Measurements from ENCODE around the gene TRIP4. TPM values are rescaled to one million over a fixed set of nuclear protein-coding genes. Genes with fewer than 3 reads are reported as not detected.

Gene TRIP4
- total RNA-seq, 1 experiment from 2014 or later = 12.9 TPM

DNA sequence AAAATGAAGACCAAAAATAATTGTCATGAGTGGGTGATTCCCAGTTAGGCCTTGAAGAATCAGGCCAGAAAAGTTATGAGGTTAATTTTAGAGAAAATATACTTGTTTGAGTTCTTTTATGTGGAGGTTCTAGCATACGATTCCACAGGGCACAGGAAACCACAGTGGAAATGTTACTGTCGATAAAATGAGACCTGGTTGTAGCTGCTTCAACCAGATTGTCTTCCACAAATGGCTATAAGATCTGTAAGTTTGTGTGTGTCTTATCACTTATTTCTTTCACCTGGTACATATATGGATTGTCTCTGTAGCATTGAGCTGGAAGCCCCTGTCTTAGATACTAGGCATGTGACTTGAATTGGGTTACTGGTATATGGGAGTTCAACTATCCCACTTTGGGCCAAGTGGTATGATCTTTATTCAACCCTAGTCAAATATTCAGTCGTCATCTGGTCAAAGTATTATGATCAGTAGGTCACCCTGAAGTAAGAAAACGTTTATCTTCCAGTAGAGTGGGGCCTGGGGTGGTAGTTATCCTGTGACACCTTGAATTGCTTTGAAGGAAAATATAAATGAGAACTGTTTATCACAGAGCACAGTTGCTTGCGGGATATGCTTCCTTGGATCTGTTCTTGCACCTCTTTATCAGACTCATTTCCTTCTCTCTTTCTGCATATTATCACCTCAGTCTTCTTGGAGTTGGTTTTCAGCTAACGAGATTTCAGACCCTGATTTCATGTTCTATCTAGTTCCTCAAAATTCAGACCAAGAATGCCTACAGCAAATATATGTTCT is 51.2 kb downstream of the TRIP4 start:
- no peak overlapping the region for H3K27ac Mint-ChIP-seq

DNA sequence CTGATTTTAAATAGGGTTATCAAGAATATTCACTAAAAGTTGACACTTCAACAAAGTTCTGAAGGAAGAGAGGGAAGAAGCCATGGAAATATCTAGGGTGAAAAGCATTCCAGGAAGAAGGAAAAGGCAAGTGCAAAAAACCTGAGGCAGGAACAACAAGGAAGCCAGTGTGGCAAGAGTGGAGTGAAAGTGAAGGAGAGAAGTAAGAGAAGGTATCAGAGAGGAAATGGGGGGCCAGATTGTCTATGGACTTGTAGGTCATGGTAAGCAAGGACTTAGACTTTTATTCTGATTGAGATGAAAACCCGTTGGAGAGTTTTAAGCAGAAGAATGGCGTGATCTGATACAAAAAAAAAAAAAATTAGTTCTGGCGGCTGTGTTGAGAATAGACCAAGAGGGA is 54.2 kb downstream of the TRIP4 start:
- ATAC-seq (no peak), DNase-seq (ENCODE audit: low spot score) (no peak)
- CTCF ChIA-PET = no interaction called here
- H3K27ac Mint-ChIP-seq = peak overlapping the region; percentile 73; the same call in 1 of the 2 replicates
- H3K36me3 Mint-ChIP-seq = no peaks in the 10 kb centered on the region
- H3K4me3 Mint-ChIP-seq = no peak overlapping the region
- H3K4me1 Mint-ChIP-seq = no peaks in the 10 kb centered on the region
- H3K9me3 Mint-ChIP-seq = no peaks in the 10 kb centered on the region
- no peaks in the 10 kb centered on the region for H3K27me3 Mint-ChIP-seq (ENCODE audit: low read depth)
- POLR2A ChIA-PET = no interaction called here
- TF ChIP-seq, protein P1, sequence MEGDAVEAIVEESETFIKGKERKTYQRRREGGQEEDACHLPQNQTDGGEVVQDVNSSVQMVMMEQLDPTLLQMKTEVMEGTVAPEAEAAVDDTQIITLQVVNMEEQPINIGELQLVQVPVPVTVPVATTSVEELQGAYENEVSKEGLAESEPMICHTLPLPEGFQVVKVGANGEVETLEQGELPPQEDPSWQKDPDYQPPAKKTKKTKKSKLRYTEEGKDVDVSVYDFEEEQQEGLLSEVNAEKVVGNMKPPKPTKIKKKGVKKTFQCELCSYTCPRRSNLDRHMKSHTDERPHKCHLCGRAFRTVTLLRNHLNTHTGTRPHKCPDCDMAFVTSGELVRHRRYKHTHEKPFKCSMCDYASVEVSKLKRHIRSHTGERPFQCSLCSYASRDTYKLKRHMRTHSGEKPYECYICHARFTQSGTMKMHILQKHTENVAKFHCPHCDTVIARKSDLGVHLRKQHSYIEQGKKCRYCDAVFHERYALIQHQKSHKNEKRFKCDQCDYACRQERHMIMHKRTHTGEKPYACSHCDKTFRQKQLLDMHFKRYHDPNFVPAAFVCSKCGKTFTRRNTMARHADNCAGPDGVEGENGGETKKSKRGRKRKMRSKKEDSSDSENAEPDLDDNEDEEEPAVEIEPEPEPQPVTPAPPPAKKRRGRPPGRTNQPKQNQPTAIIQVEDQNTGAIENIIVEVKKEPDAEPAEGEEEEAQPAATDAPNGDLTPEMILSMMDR (IDR thresholded peaks at IDR 0.05) = no peak
- TF ChIP-seq, protein P2, sequence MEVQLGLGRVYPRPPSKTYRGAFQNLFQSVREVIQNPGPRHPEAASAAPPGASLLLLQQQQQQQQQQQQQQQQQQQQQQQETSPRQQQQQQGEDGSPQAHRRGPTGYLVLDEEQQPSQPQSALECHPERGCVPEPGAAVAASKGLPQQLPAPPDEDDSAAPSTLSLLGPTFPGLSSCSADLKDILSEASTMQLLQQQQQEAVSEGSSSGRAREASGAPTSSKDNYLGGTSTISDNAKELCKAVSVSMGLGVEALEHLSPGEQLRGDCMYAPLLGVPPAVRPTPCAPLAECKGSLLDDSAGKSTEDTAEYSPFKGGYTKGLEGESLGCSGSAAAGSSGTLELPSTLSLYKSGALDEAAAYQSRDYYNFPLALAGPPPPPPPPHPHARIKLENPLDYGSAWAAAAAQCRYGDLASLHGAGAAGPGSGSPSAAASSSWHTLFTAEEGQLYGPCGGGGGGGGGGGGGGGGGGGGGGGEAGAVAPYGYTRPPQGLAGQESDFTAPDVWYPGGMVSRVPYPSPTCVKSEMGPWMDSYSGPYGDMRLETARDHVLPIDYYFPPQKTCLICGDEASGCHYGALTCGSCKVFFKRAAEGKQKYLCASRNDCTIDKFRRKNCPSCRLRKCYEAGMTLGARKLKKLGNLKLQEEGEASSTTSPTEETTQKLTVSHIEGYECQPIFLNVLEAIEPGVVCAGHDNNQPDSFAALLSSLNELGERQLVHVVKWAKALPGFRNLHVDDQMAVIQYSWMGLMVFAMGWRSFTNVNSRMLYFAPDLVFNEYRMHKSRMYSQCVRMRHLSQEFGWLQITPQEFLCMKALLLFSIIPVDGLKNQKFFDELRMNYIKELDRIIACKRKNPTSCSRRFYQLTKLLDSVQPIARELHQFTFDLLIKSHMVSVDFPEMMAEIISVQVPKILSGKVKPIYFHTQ (CRISPR knock-in tag; IDR thresholded peaks at IDR 0.05) = no peak
- no peak for TF ChIP-seq SOX15 (CRISPR knock-in tag; IDR thresholded peaks at IDR 0.05)
- no peak for TF ChIP-seq TP53 (CRISPR knock-in tag; IDR thresholded peaks at IDR 0.05)
- TF ChIP-seq, protein P3, sequence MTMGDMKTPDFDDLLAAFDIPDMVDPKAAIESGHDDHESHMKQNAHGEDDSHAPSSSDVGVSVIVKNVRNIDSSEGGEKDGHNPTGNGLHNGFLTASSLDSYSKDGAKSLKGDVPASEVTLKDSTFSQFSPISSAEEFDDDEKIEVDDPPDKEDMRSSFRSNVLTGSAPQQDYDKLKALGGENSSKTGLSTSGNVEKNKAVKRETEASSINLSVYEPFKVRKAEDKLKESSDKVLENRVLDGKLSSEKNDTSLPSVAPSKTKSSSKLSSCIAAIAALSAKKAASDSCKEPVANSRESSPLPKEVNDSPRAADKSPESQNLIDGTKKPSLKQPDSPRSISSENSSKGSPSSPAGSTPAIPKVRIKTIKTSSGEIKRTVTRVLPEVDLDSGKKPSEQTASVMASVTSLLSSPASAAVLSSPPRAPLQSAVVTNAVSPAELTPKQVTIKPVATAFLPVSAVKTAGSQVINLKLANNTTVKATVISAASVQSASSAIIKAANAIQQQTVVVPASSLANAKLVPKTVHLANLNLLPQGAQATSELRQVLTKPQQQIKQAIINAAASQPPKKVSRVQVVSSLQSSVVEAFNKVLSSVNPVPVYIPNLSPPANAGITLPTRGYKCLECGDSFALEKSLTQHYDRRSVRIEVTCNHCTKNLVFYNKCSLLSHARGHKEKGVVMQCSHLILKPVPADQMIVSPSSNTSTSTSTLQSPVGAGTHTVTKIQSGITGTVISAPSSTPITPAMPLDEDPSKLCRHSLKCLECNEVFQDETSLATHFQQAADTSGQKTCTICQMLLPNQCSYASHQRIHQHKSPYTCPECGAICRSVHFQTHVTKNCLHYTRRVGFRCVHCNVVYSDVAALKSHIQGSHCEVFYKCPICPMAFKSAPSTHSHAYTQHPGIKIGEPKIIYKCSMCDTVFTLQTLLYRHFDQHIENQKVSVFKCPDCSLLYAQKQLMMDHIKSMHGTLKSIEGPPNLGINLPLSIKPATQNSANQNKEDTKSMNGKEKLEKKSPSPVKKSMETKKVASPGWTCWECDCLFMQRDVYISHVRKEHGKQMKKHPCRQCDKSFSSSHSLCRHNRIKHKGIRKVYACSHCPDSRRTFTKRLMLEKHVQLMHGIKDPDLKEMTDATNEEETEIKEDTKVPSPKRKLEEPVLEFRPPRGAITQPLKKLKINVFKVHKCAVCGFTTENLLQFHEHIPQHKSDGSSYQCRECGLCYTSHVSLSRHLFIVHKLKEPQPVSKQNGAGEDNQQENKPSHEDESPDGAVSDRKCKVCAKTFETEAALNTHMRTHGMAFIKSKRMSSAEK (CRISPR knock-in tag; IDR thresholded peaks at IDR 0.05; ENCODE audit: borderline replicate concordance) = no peak
- TF ChIP-seq, protein P4, sequence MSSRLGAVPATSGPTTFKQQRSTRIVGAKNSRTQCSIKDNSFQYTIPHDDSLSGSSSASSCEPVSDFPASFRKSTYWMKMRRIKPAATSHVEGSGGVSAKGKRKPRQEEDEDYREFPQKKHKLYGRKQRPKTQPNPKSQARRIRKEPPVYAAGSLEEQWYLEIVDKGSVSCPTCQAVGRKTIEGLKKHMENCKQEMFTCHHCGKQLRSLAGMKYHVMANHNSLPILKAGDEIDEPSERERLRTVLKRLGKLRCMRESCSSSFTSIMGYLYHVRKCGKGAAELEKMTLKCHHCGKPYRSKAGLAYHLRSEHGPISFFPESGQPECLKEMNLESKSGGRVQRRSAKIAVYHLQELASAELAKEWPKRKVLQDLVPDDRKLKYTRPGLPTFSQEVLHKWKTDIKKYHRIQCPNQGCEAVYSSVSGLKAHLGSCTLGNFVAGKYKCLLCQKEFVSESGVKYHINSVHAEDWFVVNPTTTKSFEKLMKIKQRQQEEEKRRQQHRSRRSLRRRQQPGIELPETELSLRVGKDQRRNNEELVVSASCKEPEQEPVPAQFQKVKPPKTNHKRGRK (CRISPR knock-in tag; IDR thresholded peaks at IDR 0.05; ENCODE audit: borderline replicate concordance) = no peak
- TF ChIP-seq, protein P5, sequence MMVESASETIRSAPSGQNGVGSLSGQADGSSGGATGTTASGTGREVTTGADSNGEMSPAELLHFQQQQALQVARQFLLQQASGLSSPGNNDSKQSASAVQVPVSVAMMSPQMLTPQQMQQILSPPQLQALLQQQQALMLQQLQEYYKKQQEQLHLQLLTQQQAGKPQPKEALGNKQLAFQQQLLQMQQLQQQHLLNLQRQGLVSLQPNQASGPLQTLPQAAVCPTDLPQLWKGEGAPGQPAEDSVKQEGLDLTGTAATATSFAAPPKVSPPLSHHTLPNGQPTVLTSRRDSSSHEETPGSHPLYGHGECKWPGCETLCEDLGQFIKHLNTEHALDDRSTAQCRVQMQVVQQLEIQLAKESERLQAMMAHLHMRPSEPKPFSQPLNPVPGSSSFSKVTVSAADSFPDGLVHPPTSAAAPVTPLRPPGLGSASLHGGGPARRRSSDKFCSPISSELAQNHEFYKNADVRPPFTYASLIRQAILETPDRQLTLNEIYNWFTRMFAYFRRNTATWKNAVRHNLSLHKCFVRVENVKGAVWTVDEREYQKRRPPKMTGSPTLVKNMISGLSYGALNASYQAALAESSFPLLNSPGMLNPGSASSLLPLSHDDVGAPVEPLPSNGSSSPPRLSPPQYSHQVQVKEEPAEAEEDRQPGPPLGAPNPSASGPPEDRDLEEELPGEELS (CRISPR knock-in tag; IDR thresholded peaks at IDR 0.05) = no peak
- no peak for TF ChIP-seq ZBTB21 (CRISPR knock-in tag; IDR thresholded peaks at IDR 0.05; ENCODE audit: borderline replicate concordance)
- TF ChIP-seq, protein P6, sequence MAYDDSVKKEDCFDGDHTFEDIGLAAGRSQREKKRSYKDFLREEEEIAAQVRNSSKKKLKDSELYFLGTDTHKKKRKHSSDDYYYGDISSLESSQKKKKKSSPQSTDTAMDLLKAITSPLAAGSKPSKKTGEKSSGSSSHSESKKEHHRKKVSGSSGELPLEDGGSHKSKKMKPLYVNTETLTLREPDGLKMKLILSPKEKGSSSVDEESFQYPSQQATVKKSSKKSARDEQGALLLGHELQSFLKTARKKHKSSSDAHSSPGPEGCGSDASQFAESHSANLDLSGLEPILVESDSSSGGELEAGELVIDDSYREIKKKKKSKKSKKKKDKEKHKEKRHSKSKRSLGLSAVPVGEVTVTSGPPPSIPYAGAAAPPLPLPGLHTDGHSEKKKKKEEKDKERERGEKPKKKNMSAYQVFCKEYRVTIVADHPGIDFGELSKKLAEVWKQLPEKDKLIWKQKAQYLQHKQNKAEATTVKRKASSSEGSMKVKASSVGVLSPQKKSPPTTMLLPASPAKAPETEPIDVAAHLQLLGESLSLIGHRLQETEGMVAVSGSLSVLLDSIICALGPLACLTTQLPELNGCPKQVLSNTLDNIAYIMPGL (CRISPR knock-in tag; IDR thresholded peaks at IDR 0.05) = no peak

More for the DNA sequence above, 51.2 kb downstream of the TRIP4 start:
- no peaks in the 10 kb centered on the region; the same call in none of the 2 replicates for H3K27me3 Mint-ChIP-seq (ENCODE audit: low read depth)
- TF ChIP-seq NFYB (CRISPR knock-in tag; conservative IDR thresholded peaks at IDR 0.05; ENCODE audit: low read depth) (no peak), IRF2 (CRISPR knock-in tag; IDR thresholded peaks at IDR 0.05; ENCODE audit: borderline replicate concordance, low read depth) (no peak), CREM (CRISPR knock-in tag; IDR thresholded peaks at IDR 0.05) (no peak), SMAD3 (CRISPR knock-in tag; IDR thresholded peaks at IDR 0.05; ENCODE audit: borderline replicate concordance) (no peak), CREB1 (CRISPR knock-in tag; IDR thresholded peaks at IDR 0.05) (no peak), ZNF219 (CRISPR knock-in tag; IDR thresholded peaks at IDR 0.05; ENCODE audit: borderline replicate concordance) (no peak), GABPB1 (CRISPR knock-in tag; IDR thresholded peaks at IDR 0.05) (no peak), GRHL2 (CRISPR knock-in tag; IDR thresholded peaks at IDR 0.05; ENCODE audit: insufficient replicate concordance, severe bottlenecking) (no peak), ETV6 (CRISPR knock-in tag; IDR thresholded peaks at IDR 0.05) (no peak), RORB (CRISPR knock-in tag; IDR thresholded peaks at IDR 0.05) (no peak), ZNF416 (CRISPR knock-in tag; IDR thresholded peaks at IDR 0.05) (no peak)
- TF ChIP-seq, protein P7, sequence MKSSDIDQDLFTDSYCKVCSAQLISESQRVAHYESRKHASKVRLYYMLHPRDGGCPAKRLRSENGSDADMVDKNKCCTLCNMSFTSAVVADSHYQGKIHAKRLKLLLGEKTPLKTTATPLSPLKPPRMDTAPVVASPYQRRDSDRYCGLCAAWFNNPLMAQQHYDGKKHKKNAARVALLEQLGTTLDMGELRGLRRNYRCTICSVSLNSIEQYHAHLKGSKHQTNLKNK (CRISPR knock-in tag; IDR thresholded peaks at IDR 0.05) = no peak
- TF ChIP-seq, protein P8, sequence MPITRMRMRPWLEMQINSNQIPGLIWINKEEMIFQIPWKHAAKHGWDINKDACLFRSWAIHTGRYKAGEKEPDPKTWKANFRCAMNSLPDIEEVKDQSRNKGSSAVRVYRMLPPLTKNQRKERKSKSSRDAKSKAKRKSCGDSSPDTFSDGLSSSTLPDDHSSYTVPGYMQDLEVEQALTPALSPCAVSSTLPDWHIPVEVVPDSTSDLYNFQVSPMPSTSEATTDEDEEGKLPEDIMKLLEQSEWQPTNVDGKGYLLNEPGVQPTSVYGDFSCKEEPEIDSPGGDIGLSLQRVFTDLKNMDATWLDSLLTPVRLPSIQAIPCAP (CRISPR knock-in tag; IDR thresholded peaks at IDR 0.05) = no peak
- DNase-seq (ENCODE audit: low spot score) = no peak
- H3K4me1 Mint-ChIP-seq = no peaks in the 10 kb centered on the region
- no peaks in the 10 kb centered on the region for H3K36me3 Mint-ChIP-seq
- no peak for ATAC-seq
- no peak overlapping the region for H3K4me3 Mint-ChIP-seq
- ChIA-PET POLR2A (no interaction called here), CTCF (no interaction called here)
- H3K9me3 Mint-ChIP-seq = no peaks in the 10 kb centered on the region
